OCI-LY7 (cell line): ENCODE data around the gene SAP25.

Source experiments
- CTCF ChIP-seq: fragments of 200-600 bp; sonication (generic); conservative IDR thresholded peaks from 2 replicates; pipeline ENCODE4 v1.5.1; 2014; ENCODE audit warnings: mild to moderate bottlenecking, antibody characterized with exemption, low read length, moderate library complexity, mixed read lengths
- EZH2phosphoT487 ChIP-seq: fragments of 200-600 bp; sonication (generic); IDR thresholded peaks from 2 replicates; pipeline ENCODE4 v1.6.1; 2018; ENCODE audit warnings: low read depth, borderline replicate concordance, mild to moderate bottlenecking, mixed run types, antibody characterized with exemption, low read length, moderate library complexity, mixed read lengths

GRCh38 chr7:100547872-100548271 is 25.8 kb downstream of the SAP25 start:
- no peak for TF ChIP-seq CTCF
- no peak for TF ChIP-seq EZH2phosphoT487
